GM21390 (cell line): ENCODE data around the gene UBE2D2.
"Not testable (repeated sequence)": the region's sequence is repeated elsewhere in the genome, so short reads cannot be mapped to it uniquely, and the experiment has no call there.

ENCODE experiments used
- ATAC-seq: cut with Tn5 transposase; IDR thresholded peaks from one replicate; pipeline ENCODE4 v1.9.1; 2021; ENCODE audit not compliant: unreplicated experiment

Gene UBE2D2

GRCh38 chr5:139578325-139578724 lies 17.2 kb downstream of the UBE2D2 start:
- no peak for ATAC-seq

GRCh38 chr5:139582181-139582580 lies 21.0 kb downstream of the UBE2D2 start:
- ATAC-seq = not testable (repeated sequence)

GRCh38 chr5:139584137-139584536 lies 23.0 kb downstream of the UBE2D2 start:
- no peak for ATAC-seq

GRCh38 chr5:139588116-139588515 lies 27.0 kb downstream of the UBE2D2 start:
- not testable (repeated sequence) for ATAC-seq

GRCh38 chr5:139588962-139589361 lies 27.8 kb downstream of the UBE2D2 start:
- ATAC-seq = no peak

GRCh38 chr5:139592289-139592688 lies 31.1 kb downstream of the UBE2D2 start:
- peak; percentile 45 for ATAC-seq

- ATAC-seq = not testable (repeated sequence)
Observed at GRCh38 chr5:139593076-139593475, 31.9 kb downstream of the UBE2D2 start.

- peak; percentile 70 for ATAC-seq
Observed at GRCh38 chr5:139593716-139594319, 32.7 kb downstream of the UBE2D2 start.

GRCh38 chr5:139597134-139597533 lies 36.0 kb downstream of the UBE2D2 start:
- no peak for ATAC-seq

GRCh38 chr5:139598601-139598965 lies 37.4 kb downstream of the UBE2D2 start:
- ATAC-seq = not testable (repeated sequence)

- no peak for ATAC-seq
Observed at GRCh38 chr5:139600336-139600949, 39.3 kb downstream of the UBE2D2 start.

GRCh38 chr5:139601429-139601828 lies 40.3 kb downstream of the UBE2D2 start:
- no peak for ATAC-seq

- not testable (repeated sequence) for ATAC-seq
Observed at GRCh38 chr5:139601948-139602347, 40.8 kb downstream of the UBE2D2 start.

GRCh38 chr5:139605887-139606286 lies 44.7 kb downstream of the UBE2D2 start:
- ATAC-seq = no peak

GRCh38 chr5:139611703-139612584 lies 50.8 kb downstream of the UBE2D2 start:
- no peak for ATAC-seq

GRCh38 chr5:139619861-139620260 lies 58.7 kb downstream of the UBE2D2 start:
- no peak for ATAC-seq

GRCh38 chr5:139625398-139625797 lies 64.3 kb downstream of the UBE2D2 start:
- ATAC-seq = not testable (repeated sequence)

GRCh38 chr5:139630855-139631254 lies 69.7 kb downstream of the UBE2D2 start:
- ATAC-seq = no peak

- no peak for ATAC-seq
Observed at GRCh38 chr5:139631520-139632165, 70.5 kb downstream of the UBE2D2 start.

GRCh38 chr5:139633295-139634027 lies 72.3 kb downstream of the UBE2D2 start:
- no peak for ATAC-seq

GRCh38 chr5:139634028-139634325 lies 72.8 kb downstream of the UBE2D2 start:
- ATAC-seq = no peak
